Small intestine (tissue), 7 donors: Measurements from ENCODE around the gene C6orf132. TPM values are rescaled to one million over a fixed set of nuclear protein-coding genes. Genes with fewer than 3 reads are reported as not detected.

ENCODE experiments used
- DNase-seq, 2 donors: peaks; one replicate each; pipeline versions ENCODE4 v3.0.0 to v3.0.0-alpha.2; 2013
- FAIRE-seq: peaks from 2 replicates; lab custom pipeline; 2012; peaks lifted over from hg19 to GRCh38; lab: Jason Lieb, UNC
- H3K27ac ChIP-seq, 3 donors: one replicate each; pipeline ENCODE4 v1.5.1; 2013; ENCODE audit warnings: low read length in 2 of 3, mild to moderate bottlenecking in 2 of 3, control low read depth in 1 of 3, inconsistent platforms in 1 of 3, low read depth in 1 of 3, moderate library complexity in 1 of 3
- H3K27me3 ChIP-seq, 3 donors: one replicate each; pipeline ENCODE4 v1.6.1; 2013; ENCODE audit warnings: low read length in 3 of 3, inconsistent platforms in 1 of 3; ENCODE audit not compliant: control insufficient read depth in 3 of 3, insufficient read depth in 3 of 3
- H3K36me3 ChIP-seq, 3 donors: one replicate each; pipeline ENCODE4 v1.6.1; 2013; ENCODE audit warnings: low read length in 3 of 3, inconsistent platforms in 1 of 3, low read depth in 1 of 3, mild to moderate bottlenecking in 1 of 3, moderate library complexity in 1 of 3; ENCODE audit not compliant: control insufficient read depth in 3 of 3, insufficient read depth in 2 of 3
- H3K4me1 ChIP-seq, 3 donors: one replicate each; pipeline ENCODE4 v1.6.1; 2013; ENCODE audit warnings: low read length in 2 of 3, inconsistent platforms in 1 of 3, low read depth in 1 of 3, mild to moderate bottlenecking in 1 of 3, moderate library complexity in 1 of 3; ENCODE audit not compliant: control insufficient read depth in 3 of 3, insufficient read depth in 2 of 3
- H3K4me3 ChIP-seq, 3 donors: one replicate each; pipeline ENCODE4 v1.5.1; 2013; ENCODE audit warnings: low read length in 3 of 3, control low read depth in 1 of 3, inconsistent platforms in 1 of 3, low read depth in 1 of 3, mild to moderate bottlenecking in 1 of 3, moderate library complexity in 1 of 3
- H3K9me3 ChIP-seq, 2 donors: one replicate each; pipeline ENCODE4 v1.6.1; 2013; ENCODE audit warnings: low read depth in 1 of 2, low read length in 1 of 2; ENCODE audit not compliant: control insufficient read depth in 2 of 2, insufficient read depth in 1 of 2
- WGBS, 3 donors: extraction: QIAGEN DNeasy Blood & Tissue Kit; methylation state at CpG; one replicate each; pipeline ENCODE4 v1.1.7; 2013; 5-methylcytosine and 5-hydroxymethylcytosine counted together
- polyA plus RNA-seq, 4 donors: library from polyadenylated mRNA; stranded (reverse) in 3 of 4; unstranded in 1 of 4; fragments of 200-250 nt in 3 of 4; fragments of 120-200 nt in 1 of 4; gene quantifications; one replicate each; pipeline versions ENCODE4 v1.2.1 to v1.2.3, GENCODE V29; 2013
- donor health status: healthy with polysubstance abuse.
- donor health status: control.
- donor health status: control.
- donor health status: Bipolar disorder and iron deficiency.
- donor health status: healthy.

Gene C6orf132
- polyA plus RNA-seq, 4 donors, result 44.1 to 198 (median 85.7) TPM

GRCh38 chr6:42125231-42125630 is 17.2 kb downstream of the C6orf132 start:
- FAIRE-seq, result no peak
- H3K27ac ChIP-seq, result no peak overlapping the region
- H3K4me3 ChIP-seq, result no peak overlapping the region
- DNase-seq, result no peak
- no peaks in the 10 kb centered on the region for H3K27me3 ChIP-seq
- peaks cover 0 to 93% (median 6%) of the 10 kb centered on the region in 3 donors for H3K36me3 ChIP-seq
- H3K4me1 ChIP-seq, result peaks cover 0 to 23% (median 7%) of the 10 kb centered on the region in 3 donors
- WGBS, 3 donors, result 77 to 90% (median 88%) methylated on average over 14 of the region's 14 CpGs
- H3K9me3 ChIP-seq, result no peaks in the 10 kb centered on the region

- 52 to 76% (median 68%) methylated on average over 7 to 9 of the region's 9 CpGs for WGBS, 3 donors
- Histone ChIP-seq H3K4me1 (peaks cover 0 to 31% (median 7%) of the 10 kb centered on the region in 3 donors), H3K27ac (peak overlapping the region; percentile 23 to 85 (median 80)), H3K27me3 (no peaks in the 10 kb centered on the region), H3K4me3 (no peak overlapping the region), H3K9me3 (no peaks in the 10 kb centered on the region), H3K36me3 (peaks cover 0 to 90% (median 6%) of the 10 kb centered on the region in 3 donors)
- FAIRE-seq (no peak), DNase-seq (no peak)
Measured at GRCh38 chr6:42124223-42124836, 18.1 kb downstream of the C6orf132 start.

- H3K27ac ChIP-seq, result peak overlapping the region; percentile 23 to 85 (median 80)
- WGBS, 3 donors, result 71 to 81% (median 75%) methylated on average over 11 of the region's 11 CpGs
Measured at GRCh38 chr6:42123379-42124103, 18.9 kb downstream of the C6orf132 start.

DNA sequence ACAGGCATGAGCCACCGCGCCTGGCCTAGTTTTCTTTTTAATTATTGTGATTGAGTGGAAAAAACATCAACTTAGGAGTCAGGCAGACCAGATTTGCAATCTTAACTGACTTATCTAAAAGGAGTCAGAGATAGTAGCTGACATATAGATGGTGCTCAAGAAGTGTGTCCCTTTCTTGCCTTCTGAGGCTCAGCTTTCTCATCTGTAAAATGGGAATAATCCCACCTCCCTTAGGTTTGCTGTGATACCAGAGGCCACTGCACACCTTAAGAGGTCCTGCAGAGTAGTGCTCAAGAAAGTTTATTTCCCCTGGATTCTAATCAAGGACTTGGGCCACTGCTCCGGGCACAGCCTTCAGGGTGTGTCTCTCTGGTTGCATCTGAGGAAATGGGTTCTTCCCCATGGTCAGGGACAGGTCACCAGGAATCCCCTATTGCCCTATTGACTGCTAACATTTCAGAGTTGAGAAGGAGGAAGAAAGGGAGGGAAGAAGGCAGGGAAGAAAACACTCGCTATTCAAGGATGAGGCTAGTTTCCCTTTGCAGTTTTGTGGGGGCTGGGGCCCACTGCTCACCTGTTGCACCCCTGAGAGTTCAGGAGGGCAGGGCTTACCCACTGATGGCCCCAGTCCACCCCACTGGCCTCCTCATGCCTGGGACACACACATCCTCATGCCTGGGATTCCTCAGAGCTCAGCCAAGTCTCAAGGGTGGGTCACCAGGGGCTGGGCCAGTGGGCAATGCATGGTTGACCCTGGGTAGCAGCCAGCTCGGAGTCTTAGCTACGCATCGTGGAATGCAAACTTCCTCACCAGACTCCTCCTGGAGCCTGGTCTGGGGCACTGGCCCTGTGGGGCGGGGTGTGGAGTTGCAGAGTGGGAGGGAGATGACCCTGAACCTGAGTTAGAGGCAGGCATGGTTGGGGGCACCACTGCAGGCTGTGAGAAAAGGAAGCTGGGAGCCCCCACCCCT is 21.2 kb downstream of the C6orf132 start:
- H3K27ac ChIP-seq, result peak overlapping the region; percentile 60 to 91 (median 62)
- H3K4me3 ChIP-seq, result no peak overlapping the region
- H3K36me3 ChIP-seq, result peaks cover 0 to 77% (median 3%) of the 10 kb centered on the region in 3 donors
- DNase-seq, result peak in 1 of 2 donors; percentile 69
- H3K27me3 ChIP-seq, result no peaks in the 10 kb centered on the region
- peaks cover 0 to 61% (median 12%) of the 10 kb centered on the region in 3 donors for H3K4me1 ChIP-seq
- 62 to 73% (median 70%) methylated on average over 8 of the region's 8 CpGs for WGBS, 3 donors
- FAIRE-seq, result no peak
- H3K9me3 ChIP-seq, result no peaks in the 10 kb centered on the region

More at GRCh38 chr6:42123379-42124103, 18.9 kb downstream of the C6orf132 start:
- Histone ChIP-seq H3K9me3 (no peaks in the 10 kb centered on the region), H3K27me3 (no peaks in the 10 kb centered on the region), H3K4me1 (peaks cover 0 to 38% (median 7%) of the 10 kb centered on the region in 3 donors), H3K36me3 (peaks cover 0 to 84% (median 6%) of the 10 kb centered on the region in 3 donors), H3K4me3 (no peak overlapping the region)
- no peak for DNase-seq
- FAIRE-seq, result no peak

GRCh38 chr6:42118162-42119001 is 24.0 kb downstream of the C6orf132 start:
- DNase-seq, result peak; percentile 95 to 99

GRCh38 chr6:42117843-42118161 is 24.6 kb downstream of the C6orf132 start:
- DNase-seq (no peak), FAIRE-seq (no peak)
- Histone ChIP-seq H3K4me3 (no peak overlapping the region), H3K27ac (peak overlapping the region; percentile 93 to 99 (median 98)), H3K4me1 (peaks cover 0 to 81% (median 16%) of the 10 kb centered on the region in 3 donors), H3K27me3 (no peaks in the 10 kb centered on the region), H3K36me3 (peaks cover 0 to 53% (median 0%) of the 10 kb centered on the region in 3 donors), H3K9me3 (no peaks in the 10 kb centered on the region)
- WGBS, 3 donors, result 17 to 57% (median 25%) methylated on average over 3 of the region's 3 CpGs

More at GRCh38 chr6:42118162-42119001, 24.0 kb downstream of the C6orf132 start:
- H3K36me3 ChIP-seq, result peaks cover 0 to 53% (median 0%) of the 10 kb centered on the region in 3 donors
- H3K4me1 ChIP-seq, result peaks cover 0 to 78% (median 13%) of the 10 kb centered on the region in 3 donors
- H3K4me3 ChIP-seq, result no peak overlapping the region
- no peaks in the 10 kb centered on the region for H3K27me3 ChIP-seq
- H3K27ac ChIP-seq, result peak overlapping the region; percentile 93 to 99 (median 98)
- 7 to 46% (median 29%) methylated on average over 10 of the region's 10 CpGs for WGBS, 3 donors
- FAIRE-seq, result no peak
- no peaks in the 10 kb centered on the region for H3K9me3 ChIP-seq

GRCh38 chr6:42113936-42114636 is 28.3 kb downstream of the C6orf132 start:
- no peaks in the 10 kb centered on the region for H3K9me3 ChIP-seq
- no peak for FAIRE-seq
- H3K4me3 ChIP-seq, result no peak overlapping the region
- peak; percentile 90 to 95 for DNase-seq
- H3K27me3 ChIP-seq, result no peaks in the 10 kb centered on the region
- WGBS, 3 donors, result 16 to 55% (median 31%) methylated on average over 5 of the region's 5 CpGs
- peaks cover 0 to 41% (median 0%) of the 10 kb centered on the region in 3 donors for H3K36me3 ChIP-seq
- H3K27ac ChIP-seq, result peak overlapping the region; percentile 88 to 95 (median 90)
- peaks cover 0 to 68% (median 9%) of the 10 kb centered on the region in 3 donors for H3K4me1 ChIP-seq
